ENCODE results near the gene FRMD4A.
"Not testable (repeated sequence)": the region's sequence is repeated elsewhere in the genome, so short reads cannot be mapped to it uniquely, and the experiment has no call there.

FRMD4A gene

DNA sequence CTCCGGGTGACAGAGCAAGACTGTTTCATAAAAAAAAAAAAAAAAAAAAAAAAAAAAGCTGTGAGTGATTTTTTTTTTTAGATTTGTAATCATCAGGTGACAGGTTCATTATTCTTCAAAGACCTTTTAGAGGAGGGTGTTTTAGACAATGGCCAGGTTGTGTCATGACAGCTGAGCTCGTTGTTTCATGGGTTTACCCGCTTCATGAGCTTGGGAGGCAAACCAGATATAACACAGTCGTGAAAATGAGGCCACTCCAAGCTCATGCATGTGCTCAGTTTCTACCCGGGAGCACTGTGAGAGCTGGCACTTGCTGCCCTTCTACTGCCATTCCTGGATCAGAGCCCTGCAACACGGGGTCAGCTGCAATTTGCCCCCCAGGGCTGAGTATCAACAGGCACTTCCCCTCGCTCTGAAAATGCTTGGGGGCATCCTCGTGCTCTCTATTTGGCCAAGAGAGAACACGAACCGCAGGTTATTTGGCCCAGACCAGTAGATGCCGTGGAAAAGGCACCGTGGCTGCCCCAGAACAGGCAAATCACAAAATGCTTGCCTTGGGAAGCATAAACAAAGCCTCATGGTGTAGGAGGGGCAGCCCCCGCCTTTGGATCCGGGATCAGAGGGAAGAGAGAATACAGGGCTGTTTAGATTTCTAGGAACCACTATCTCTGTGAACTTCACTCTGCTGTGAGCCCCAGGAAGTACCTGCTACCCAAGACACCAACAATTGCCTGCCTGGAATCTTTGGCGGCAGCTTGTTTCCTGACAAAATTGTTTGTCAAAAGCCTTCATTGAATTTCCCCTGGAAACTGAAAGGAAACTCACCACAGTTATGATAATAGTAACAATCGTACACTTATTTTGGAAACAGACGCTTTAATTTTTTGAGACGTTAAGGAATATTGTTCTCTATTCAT, 371.0 kb downstream of the FRMD4A start:
- no peak for DNase-seq (ENCODE audit: low read depth in 1 of 2, low spot score in 1 of 2)

- DNase-seq (ENCODE audit: low read depth in 1 of 2, low spot score in 1 of 2) = no peak
Observed at GRCh38 chr10:13957856-13958255, 372.9 kb downstream of the FRMD4A start.

DNA sequence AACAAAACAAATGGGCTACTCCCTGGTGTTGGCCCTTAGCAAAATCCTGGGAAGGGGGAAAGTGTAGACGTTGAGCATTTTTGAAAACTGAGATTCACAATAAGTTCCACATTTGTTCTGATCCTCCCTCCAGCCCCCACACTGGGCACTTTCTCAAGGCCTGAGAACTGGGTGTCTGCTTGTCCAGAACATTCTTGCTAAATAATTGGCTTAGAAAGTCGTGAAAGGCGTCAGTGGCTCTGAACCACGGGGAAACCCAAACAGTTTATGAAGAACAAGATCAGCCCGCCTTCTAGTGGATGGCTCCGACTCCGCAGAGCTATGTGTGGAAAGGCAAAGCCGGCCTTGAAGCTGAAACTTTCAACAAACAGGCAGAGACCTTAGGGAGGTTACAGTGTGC, 373.9 kb downstream of the FRMD4A start:
- no peak for DNase-seq (ENCODE audit: low read depth in 1 of 2, low spot score in 1 of 2)

DNA sequence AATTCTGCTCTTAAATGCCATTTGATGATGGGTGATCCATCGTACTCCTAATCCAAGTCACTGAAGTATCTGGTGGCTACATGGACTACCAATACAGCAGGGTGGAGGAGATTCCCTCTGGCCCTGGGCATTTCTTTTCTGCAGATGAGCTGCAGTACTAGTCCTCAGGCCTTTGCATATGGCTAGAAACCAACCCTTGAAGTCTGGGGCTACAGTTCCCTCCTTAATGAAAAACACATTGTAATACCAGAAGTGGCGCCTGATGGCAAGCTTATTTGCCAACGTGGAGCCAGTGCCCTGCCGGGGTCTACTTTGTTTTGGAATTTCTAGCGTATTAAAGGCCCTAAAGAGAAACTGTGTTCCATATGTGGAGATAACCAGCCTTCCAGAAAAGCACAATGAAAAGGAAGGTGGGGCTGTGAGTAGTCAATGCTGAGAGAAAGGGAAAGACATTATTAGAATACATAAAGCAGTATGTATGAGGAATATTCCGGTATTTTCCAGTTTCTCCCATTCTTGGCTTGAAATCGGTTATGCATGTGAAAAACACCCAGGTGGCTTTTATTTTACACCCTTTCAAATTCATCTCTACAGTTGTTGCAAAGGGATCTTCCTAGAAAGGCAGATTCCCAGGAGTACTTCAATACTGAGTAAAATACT, 375.2 kb downstream of the FRMD4A start:
- no peak for DNase-seq (ENCODE audit: low read depth in 1 of 2, low spot score in 1 of 2)

GRCh38 chr10:13954195-13954594, 376.5 kb downstream of the FRMD4A start:
- DNase-seq (ENCODE audit: low read depth in 1 of 2, low spot score in 1 of 2) = not testable (repeated sequence)

DNA sequence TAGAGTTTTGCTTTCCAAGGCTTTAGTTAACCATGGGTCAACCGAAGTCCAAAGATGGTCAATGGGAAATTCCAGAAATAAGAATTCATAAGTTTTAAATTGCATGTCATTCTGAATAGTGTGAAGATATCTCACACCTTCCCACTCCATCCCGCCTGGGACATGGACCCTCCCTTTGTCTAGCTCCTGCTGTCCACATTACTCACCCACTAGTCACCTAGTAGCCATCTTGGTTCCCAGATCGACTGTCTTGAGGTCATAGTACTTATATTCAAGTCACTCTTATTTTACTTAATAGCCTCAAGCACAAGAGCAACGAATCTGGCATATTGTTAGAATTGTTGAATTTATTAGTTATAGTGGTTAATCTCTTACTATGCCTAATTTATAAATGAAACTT, 377.4 kb downstream of the FRMD4A start:
- DNase-seq (ENCODE audit: low read depth in 1 of 2, low spot score in 1 of 2) = no peak

DNA sequence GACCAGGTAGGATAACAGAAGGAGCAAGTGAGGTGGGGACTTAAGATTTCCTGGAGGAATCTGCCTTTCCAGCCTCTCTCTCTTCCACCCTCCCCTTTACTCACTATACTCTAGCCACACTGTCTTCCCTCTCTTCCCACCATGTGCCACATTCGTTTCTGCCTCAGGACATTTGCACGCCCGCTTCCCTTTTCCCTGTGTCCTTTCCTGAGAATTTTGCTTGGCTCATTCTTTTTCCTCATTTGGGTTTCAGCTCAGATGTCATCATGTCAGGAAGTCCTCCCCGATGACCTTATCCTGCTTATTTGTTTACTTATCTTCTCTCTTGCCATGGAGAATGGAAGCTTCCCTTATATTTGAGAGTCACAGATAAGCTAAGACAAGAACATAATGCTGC, 380.2 kb downstream of the FRMD4A start:
- DNase-seq (ENCODE audit: low read depth in 1 of 2, low spot score in 1 of 2) = no peak

DNA sequence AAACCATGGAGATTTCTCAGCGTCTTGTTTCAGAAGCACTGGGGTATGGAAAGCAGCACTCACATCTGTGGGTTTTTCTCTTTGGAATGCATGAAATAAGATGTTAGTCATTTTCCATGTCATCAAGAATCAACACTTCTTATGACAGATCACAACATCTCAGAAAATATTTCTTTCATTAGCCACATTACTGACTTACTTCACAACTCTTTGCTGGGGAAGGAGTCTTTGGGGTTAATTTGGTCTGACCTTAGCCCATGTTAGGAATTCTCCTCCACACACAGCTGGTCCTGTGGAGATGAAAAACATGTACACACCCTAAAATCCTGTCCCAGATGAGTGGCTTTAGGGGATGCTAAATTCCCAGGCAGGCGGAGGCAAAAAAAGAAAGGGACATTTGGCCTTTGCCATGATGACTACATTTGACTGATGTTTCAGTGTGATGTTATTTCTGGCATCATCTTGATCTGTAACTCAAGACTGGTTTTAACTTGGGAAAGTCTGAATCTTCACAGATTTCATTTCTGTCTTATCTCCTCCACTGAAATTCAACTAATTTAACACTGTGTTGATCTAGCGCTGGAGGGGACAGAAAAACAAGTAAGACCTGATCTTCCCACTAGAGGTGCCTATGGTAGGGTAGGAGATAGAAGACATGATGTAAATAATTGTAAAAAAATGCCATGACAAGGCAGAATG, 380.7 kb downstream of the FRMD4A start:
- DNase-seq (ENCODE audit: low read depth in 1 of 2, low spot score in 1 of 2) = no peak

DNA sequence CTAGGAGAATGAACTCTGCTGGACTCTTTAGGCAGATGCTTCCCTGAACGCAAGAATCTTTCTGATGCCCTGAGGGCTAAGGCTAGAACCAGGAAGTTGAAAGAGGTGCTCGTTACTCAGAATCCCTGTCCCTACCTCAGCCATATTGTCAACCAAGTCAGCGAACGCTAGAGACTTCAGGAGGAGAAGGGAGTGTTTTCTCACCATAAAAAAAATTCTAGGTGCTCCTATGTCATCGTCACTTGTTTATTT, 384.6 kb downstream of the FRMD4A start:
- no peak for DNase-seq (ENCODE audit: low read depth in 1 of 2, low spot score in 1 of 2)

DNA sequence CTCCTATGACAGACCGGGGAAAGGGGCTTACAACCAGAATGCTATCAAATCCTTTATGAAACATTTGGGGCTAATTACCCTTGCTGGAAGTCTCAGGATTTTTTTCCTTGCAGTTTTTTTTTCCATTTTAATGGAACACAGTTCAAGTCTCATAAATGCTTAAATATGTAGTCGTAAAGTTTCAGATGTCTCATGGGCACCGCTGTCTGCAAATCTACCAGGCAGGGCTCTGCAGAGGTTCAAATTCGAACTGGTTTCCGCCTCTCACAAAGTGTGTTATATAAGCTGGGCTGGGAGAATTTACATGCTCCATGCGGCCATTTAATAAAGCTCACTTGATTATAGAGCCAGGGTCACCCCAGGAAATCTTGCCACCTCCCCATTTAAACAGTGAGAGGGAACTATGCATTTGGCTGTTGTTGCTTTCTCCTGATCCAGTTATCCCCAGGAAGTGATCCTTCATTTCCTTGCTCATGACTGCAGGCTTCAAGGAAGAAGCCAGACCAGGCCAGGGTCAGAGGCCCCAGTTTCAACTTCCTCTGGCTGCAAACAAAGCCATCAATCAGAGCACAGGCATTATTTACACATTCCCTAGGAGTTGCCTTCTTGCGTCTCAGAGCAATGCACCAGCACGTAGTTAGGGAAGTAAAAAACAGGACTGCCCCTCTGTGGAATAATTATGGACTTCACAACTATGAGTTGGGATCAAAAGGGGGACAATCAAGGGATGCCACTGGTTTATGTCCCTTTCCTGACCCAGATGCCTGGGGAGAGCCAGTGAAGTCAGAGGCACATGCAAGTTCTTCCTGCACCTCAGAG, 385.1 kb downstream of the FRMD4A start:
- DNase-seq (ENCODE audit: low read depth in 1 of 2, low spot score in 1 of 2) = no peak

DNA sequence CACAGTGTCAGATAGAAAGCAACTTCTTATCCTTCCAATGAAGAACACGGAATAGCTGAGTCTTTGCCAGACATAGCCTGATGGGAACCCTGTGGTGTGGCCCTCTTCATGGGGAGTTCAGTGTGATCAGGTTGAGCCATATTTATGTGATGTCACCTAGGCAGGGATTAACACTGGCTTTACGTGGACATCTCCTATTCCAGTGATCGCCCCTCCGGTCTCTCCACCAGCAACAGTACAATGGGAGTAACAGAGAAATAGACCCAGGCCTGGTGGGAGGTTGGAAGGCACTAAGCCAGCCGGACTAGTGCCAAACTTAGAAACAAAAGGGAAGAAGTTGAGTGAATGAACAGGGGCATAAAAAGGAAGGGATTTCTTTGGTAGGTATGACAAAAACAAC, 385.9 kb downstream of the FRMD4A start:
- DNase-seq (ENCODE audit: low read depth in 1 of 2, low spot score in 1 of 2) = no peak

GRCh38 chr10:13943735-13944398, 386.9 kb downstream of the FRMD4A start:
- no peak for DNase-seq (ENCODE audit: low read depth in 1 of 2, low spot score in 1 of 2)

GRCh38 chr10:13942035-13942434, 388.7 kb downstream of the FRMD4A start:
- DNase-seq (ENCODE audit: low read depth in 1 of 2, low spot score in 1 of 2) = no peak

- no peak for DNase-seq (ENCODE audit: low read depth in 1 of 2, low spot score in 1 of 2)
Observed at GRCh38 chr10:13939391-13939790, 391.3 kb downstream of the FRMD4A start.

DNA sequence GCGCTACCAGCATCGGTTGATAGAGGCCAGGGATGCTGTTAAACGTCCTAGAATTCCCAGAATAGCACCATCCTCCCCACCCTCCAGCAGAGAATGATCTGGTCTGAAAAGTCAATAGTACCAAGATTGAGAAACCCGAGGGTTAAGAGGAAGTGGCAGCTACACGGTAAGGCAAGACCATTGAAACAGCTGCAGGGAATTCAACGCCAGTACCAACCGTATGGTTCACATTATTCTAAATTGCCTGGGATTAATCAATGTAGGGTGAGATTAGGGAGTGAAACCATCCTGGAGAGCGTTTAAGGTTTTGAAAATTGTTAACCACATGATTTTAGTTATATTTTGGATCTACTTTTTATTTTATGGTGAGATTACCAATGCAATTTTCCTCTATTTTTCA, 391.8 kb downstream of the FRMD4A start:
- no peak for DNase-seq (ENCODE audit: low read depth in 1 of 2, low spot score in 1 of 2)

DNA sequence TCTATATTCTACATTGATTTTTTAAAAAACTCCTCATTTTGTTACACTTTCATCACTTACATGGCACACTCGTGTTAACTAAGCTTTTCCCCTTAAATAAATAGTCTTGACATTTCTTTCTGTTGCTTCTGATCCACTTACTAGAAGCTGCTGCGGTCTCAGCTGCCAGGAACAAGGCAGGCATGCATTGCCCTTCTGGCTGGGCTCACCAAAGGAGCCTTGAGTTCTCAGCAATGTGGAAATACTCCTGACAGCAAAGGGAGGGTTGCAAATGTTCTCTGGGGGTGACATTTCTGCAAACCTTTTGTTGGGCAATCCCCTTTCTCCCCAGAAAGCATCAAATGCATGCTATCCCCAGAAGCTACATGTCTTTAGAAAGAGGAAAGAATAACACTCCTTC, 393.9 kb downstream of the FRMD4A start:
- DNase-seq (ENCODE audit: low read depth in 1 of 2, low spot score in 1 of 2) = no peak

DNA sequence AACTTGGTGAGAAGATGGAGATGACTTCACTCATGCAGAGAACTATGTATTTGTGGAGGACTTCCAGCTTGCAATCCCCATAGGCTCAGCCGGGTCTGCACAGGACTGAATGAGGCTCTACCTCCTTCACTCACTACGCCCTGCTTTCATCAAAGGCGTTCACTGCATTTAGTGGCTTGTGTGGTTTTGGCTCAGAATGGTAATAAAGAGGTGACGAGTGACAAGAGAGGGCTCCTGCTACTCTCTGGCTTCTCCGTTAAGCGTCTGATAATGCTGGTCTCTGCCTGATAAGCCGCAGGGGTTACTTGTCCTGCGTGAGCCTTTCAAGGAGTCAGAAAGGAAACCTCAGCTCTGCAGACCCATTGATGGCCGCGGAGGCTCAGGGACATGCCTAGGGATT, 400.6 kb downstream of the FRMD4A start:
- no peak for DNase-seq (ENCODE audit: low read depth in 1 of 2, low spot score in 1 of 2)

DNA sequence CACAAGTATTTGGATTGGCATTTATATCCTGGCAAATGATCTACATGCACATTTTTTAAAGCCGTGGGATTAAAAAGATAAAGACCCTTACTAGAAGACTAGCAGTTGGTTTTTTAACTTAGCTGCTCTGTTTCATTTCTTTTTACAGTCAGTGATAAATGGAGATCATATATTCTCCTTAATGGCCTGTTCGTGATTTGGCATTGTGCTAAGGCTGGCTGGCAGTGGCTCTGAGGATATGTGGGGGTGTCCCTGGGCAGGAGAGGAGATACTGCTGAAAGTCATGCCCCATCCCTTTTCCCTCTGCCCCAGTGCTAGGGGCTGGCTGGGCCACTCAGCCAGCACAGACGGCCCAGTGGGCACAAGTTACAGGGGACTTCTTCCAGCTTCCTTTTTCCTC, 402.3 kb downstream of the FRMD4A start:
- DNase-seq (ENCODE audit: low read depth in 1 of 2, low spot score in 1 of 2) = no peak

DNA sequence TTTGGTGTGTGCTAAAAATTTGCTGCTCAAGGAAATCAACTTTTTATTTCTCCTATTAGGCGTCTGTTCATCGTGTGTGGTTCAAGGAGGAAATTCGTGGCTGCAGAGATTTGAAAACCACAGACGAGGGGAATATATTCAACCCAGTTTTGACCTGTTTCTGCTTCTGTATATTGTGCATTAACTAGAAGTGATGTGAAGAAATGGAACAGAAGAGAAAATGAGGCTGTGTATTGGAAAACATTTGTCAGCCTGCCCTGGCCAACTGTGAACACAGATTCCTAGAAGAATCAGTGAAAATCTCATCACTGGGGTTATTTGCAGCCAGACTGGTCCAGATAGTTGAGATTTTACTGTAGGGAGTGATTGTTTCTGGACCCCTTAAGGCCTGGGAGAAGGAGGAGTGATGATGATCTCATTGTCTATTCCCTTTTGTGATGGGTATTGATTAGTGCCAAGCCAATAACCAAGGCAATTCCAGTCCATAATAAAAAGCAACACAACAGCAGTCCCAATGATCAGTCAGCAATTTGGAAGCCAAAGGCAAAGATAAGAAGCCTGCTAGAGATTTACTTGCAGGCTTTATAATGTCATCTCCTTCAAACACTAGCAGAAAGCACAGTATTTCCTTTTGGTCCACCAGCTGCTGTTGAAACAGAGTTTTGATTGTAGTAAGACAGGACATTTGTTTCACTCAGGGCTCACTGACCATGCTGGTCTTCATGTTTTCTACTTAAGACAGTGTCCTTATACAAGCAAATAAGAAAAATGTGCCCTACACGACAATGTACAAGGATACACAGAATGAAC, 404.5 kb downstream of the FRMD4A start:
- DNase-seq (ENCODE audit: low read depth in 1 of 2, low spot score in 1 of 2) = no peak

All from activated T-helper 1 cell treated with anti-CD3 and anti-CD28 coated beads, Interleukin-2, amount 50 U/mL, for 16 hours (primary cell).